Forelimb muscle (tissue), 1 donor: Measurements from ENCODE around the gene ENDOV. TPM values are rescaled to one million over a fixed set of nuclear protein-coding genes. Genes with fewer than 3 reads are reported as not detected.

Experiments used
- DNase-seq: peaks from one replicate; pipeline ENCODE4 v3.0.0-alpha.2; 2013; ENCODE audit warnings: low read depth
- polyA plus RNA-seq: library from polyadenylated mRNA; unstranded; fragments of 120-200 nt; gene quantifications from one replicate; pipeline ENCODE4 v1.2.1, GENCODE V29; 2013; ENCODE audit not compliant: insufficient read length

The ENDOV gene
- polyA plus RNA-seq, 1 donor: 21.9 TPM

- DNase-seq: no peak
These were observed 16.6 kb downstream of the ENDOV start for GRCh38 chr17:80431246-80432195.

GRCh38 chr17:80432350-80432955 lies 17.5 kb downstream of the ENDOV start:
- no peak for DNase-seq

DNA sequence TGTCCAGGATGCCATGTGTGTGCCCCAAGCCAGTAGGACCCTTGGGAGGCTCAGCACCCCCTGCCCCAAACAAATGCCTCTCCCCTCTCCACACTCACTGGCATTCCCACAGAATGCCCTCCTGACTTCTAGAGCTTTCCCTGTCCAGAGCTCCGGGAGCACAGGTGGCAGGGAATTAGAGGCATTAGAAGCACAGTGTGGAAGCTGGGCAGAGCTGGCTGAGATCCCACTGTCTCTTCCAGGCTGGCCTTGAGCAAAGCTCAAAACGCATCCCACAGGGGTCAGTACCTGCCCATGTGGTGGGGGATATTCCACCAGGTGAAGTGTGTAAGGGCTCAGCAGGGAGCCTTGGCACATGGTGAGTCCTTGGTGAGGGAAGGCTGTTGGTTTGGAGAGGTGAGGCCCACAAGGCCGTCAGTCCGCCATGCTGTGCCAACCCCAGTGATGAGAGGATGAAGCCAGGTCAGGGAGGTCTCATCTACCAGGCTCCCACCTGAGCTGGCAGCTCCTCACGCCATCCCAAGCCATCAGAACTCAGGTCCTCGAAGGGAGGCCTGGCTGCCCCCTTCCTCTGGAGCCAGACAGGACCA lies 18.1 kb downstream of the ENDOV start:
- DNase-seq: no peak

DNA sequence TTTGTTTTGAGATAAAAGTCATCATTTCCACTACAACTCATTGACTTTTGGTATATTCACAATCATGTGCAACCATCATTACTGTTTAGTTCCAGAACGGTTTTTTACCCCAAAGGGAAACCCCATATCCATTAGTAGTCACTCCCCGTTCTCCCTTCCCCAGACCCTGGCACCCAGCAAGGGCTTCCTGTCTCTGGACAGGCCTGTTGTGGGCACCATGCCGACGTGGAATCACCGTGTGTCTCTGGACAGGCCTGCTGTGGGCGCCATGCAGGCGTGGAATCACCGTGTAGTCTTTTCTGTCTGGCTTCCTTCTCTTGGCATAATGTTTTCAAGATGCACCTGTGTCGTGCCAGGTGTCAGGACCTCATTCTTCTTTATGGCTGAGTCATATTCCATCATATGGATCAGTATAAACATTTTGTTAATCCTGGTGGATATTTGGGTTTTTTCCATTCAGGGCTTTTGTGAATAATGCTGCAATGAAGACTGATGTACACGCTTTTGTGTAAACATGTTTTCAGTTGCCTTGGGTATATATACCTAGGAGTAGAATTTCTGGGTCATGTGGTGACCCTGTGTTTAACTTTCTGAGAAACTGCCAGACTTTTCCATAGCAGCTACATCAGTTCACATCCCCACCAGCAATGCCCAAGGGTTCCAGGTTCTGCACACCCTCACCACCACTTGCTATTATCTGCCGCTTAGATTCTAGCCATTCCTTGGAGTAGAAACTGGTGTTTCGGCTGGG lies 19.1 kb downstream of the ENDOV start:
- no peak for DNase-seq

GRCh38 chr17:80437532-80437931 lies 22.6 kb downstream of the ENDOV start:
- DNase-seq: no peak

DNA sequence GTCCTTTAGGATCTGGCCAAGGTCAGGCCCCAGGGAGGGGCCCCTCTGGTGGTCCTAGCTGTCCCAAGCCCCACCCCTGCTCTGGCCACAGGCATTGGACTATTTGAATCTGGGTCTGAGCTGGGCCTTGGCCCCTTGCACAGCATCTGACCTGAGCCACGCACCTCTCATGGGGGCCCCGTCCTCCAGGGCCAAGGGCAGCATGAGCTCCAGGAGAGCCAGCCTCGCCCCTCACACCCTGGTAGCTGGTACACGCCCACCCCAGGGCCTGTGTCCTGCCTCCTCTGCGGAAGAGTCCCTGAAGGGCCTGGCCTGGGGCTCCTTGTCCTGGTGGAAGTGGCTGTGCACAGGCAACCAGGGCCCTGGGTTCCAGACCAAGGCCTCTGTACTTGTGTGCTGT lies 23.8 kb downstream of the ENDOV start:
- no peak for DNase-seq

DNA sequence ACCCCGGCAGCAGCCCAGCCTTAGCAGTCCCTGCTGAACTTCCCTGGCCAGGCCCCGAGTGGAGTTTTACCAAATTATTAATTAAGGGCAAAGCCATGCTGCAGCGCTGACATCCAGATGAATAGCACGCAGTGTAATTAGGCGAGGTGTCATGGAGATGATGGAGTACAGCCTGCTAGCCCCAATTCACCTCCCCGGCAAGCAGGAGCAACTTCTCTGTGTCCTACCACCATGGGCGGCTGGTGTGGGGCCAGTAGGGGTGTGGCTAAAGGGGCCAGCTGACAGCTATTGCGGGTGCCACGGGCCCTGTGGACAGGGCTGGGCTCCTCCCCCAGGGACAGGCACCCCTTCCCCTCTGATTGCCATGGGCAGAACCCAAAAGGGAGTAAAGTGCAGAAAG lies 24.5 kb downstream of the ENDOV start:
- DNase-seq: no peak

- DNase-seq: no peak
These were observed 26.2 kb downstream of the ENDOV start for GRCh38 chr17:80441133-80441578.

DNA sequence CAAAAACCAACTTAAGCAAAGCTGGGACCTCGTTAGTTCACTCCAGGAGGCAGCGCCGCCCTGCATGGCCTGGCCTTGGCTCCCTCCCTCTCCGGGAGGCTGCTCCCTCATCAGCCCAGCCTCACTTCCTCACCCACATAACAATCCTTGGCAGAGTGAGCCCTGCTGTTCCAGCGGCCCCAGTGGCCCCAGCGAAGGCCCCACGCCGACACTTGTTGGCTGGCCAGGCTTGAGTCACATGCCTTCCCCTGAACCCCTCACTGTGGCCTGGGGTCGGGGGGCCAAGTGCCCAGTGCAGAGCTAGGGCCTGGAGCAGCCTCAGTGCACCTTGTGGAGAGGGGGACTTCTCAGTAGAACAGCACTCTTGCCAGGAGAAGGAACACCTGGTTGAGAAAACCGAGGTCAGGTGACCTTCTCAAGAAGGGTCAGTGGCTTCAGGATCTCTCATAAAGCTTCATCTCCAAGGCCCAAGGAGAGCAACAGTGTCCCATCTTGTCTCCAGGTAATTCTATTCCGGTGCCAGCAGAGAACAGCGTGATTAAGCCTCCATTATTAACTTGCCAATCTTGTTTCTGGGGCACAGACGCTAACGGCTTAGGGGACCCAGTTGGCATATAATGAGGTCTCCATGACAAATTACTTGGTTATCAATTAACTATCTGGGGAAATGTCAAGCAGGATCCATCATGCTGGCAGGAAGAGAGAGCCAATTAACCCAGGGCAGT lies 26.8 kb downstream of the ENDOV start:
- no peak for DNase-seq

DNA sequence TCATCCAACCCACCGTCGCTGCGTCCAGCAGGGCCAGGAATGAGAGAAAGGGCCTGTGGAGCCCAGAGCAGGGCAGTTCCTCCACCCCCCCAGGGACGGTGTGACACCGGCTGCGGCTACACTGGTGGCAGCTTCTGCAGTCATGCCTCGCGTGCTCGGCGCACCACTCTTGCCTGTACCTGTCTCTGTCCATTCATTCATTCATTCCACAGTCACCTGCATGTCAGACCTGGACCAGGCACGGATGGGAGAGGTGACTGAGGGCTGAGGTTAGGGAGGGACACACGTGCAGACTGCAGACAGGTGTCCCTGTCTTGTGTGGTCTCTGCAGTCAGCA lies 27.3 kb downstream of the ENDOV start:
- no peak for DNase-seq

DNA sequence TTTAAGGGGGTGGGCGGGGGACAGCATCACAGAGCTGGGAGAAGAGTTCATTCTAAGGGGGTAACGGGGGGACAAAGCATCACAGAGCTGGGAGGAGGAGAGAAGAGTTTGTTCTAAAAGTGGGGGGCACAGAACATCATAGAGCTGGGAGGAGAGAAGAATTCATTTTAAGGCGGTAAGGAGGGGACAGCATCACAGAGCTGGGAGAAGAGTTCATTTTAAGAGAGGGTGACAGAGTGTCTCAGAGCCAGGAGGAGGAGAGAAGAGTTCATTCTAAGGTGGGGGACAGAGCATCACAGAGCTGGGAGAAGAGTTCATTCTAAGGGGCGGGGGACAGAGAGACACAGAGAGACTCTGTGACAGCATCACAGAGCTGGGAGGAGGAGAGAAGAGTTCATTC lies 27.8 kb downstream of the ENDOV start:
- no peak for DNase-seq

DNA sequence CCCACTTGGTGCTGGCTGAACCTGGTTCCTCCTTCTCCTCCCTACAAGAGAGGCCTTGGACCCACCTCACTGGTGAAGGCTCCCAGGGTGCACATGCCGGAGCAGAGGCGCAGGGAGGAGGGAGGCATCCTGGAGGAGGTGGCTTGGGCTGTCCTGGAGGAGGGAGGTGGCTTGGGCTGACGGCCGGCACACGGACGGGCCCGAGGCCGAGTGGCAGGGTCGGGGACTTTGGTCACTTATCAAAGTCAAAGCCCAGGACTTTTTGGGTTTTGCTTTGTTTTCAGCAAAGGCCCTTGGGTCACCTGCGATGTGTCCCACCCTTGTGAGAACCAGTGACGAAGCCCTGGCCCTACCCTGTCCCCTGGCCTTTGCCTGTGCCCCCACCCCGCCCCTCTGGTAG lies 28.5 kb downstream of the ENDOV start:
- no peak for DNase-seq

- no peak for DNase-seq
These were observed 29.1 kb downstream of the ENDOV start for GRCh38 chr17:80443916-80444643.

GRCh38 chr17:80444644-80444979 lies 29.6 kb downstream of the ENDOV start:
- no peak for DNase-seq

DNA sequence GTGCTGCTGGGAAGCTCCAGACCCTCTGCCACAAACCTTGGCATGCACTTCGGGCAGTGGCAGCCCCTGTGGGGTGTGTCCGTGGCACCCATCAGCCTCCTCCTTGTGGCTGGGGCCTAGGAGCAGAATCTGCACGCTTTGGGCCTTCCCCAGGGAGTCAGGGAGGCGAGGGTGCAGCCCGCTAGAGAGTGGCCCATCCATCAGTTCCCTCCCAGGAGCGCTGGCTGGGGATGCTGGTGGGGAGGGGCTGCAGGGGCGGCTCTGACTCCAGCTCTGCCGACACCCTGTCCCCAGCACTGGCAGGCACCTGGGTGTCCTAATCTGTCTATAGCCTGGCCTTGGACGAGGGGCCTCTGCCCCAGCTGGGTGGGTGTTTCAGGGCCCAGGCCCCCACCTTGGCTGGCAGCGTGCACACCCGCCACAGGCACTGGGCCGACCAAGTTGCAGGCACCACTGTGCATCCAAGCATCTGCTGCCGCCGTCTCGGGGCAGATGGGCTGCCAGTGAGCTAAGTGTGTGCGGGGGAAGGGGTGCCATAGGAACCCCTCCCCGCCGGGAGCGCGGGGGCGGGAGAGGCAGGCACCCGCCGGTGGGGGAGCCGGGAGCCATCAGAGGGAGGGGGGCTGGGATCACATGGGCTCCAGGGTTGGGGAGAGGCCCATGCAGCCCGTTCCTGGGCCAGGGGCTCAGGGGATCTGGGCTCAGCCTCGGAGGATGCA lies 30.2 kb downstream of the ENDOV start:
- DNase-seq: no peak

GRCh38 chr17:80445726-80446110 lies 30.8 kb downstream of the ENDOV start:
- DNase-seq: no peak

DNA sequence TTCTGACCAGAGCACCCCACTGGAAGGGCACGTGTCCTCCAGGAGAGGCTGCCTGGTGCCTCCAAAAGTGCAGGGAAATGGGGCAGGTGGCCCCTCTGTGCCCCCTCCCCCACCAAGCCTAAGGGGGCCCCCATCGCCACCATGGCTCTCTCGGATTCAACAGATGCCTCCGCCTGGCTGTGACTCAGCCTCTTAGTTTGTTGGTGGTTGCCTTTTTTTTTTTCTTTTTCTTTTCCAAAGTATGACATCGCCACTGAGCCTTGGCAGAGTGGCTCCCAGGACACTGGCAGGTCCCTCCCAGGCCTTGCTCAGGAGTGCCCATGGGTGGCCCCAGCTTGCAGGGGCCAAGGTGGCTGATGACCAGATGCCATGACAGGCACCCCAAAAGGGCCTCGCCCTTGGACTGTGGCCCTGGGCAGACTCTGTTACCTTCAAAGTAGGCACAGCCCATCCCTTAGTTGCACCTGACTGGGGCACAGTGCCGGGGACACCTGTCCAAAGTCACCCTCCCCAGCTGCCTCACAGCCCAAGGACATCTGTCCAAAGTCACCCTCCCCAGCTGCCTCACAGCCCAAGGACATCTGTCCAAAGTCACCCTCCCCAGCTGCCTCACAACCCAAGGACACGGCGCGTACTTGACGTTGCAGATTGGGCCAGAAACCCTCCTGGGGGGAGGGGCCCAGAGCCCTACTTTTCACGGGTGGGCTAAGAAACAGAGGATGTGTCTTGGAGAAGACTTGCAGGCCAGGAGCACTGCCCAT lies 31.9 kb downstream of the ENDOV start:
- no peak for DNase-seq

DNA sequence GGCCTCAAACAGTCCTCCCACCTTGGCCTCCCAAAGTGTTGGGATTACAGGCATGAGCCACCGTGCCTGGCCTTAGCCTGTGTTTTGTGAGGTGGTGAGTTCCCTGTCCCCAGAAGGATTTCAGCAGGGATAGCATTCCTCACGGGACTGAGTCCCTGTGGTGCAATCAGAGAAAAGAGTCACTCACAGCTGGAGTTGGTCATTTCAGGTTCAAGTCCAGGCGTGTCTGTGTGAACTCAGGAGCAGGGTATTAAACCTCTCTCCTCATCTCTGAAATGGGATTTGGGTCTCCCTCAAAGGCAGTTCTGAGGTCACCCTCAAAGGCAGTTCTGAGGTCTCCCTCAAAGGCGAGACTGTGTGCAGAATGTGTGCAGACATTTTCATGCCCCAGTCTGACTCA lies 32.8 kb downstream of the ENDOV start:
- no peak for DNase-seq

DNA sequence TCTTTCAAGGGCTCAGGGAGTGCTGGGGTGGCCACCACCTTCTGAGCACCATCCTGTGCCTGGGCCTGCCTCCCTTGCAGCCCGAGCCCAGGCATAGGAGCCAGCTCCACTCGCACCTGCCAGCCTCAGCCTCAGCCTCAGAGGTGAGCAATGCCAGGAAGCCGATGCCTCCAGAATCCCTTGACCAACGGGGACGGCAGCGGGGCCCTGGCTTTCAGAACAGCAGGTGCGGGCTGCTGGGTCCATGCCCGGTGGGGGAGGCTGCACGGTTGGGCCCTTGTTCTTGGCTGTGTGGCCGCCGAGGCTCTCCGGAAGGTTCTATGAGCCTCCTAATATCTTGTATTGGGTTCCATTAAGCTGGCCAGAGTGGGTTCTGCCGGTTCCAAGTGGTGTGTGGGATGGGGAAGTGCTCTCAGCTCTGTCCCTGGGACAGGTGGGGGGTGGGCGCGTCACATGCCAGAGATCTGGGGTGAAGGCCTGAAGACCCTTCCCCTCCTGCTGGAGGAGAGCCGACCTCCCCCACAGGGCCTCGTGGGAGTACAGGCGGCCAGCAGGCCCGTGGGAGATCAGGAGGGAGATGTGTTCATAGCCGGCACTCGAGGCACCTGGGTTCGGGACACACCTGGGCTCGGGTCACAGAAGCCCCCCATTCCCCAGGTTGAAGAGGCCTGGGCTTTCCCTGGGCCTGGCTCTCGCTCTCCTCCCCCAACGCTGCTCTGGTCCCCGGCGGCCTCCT lies 34.4 kb downstream of the ENDOV start:
- no peak for DNase-seq
